Ascending aorta (tissue), 2 donors: Measurements from ENCODE around the gene LPGAT1. TPM values are rescaled to one million over a fixed set of nuclear protein-coding genes. Genes with fewer than 3 reads are reported as not detected.

Experiments used
- DNase-seq, 2 donors: peaks; one replicate each; pipeline ENCODE4 v3.0.0-alpha.2; 2019; ENCODE audit warnings: low spot score in 2 of 2
- H3K27ac ChIP-seq, 2 donors: fragments of 200-600 bp; sonication (generic); one replicate each; pipeline ENCODE4 v1.5.1; 2016 to 2017; ENCODE audit warnings: mild to moderate bottlenecking in 1 of 2
- H3K27me3 ChIP-seq: fragments of 200-600 bp; sonication (generic); one replicate; pipeline ENCODE4 v1.5.1; 2017
- H3K36me3 ChIP-seq, 2 donors: fragments of 200-600 bp; sonication (generic); one replicate each; pipeline ENCODE4 v1.5.1; 2016
- H3K4me1 ChIP-seq, 2 donors: fragments of 200-600 bp; sonication (generic); one replicate each; pipeline ENCODE4 v1.5.1; 2016 to 2017; ENCODE audit warnings: mild to moderate bottlenecking in 1 of 2
- H3K4me3 ChIP-seq, 2 donors: fragments of 200-600 bp; sonication (generic); one replicate each; pipeline ENCODE4 v1.5.1; 2016 to 2017; ENCODE audit warnings: mild to moderate bottlenecking in 1 of 2
- H3K9me3 ChIP-seq, 2 donors: fragments of 200-600 bp; sonication (generic); one replicate each; pipeline ENCODE4 v1.5.1; 2016
- intact Hi-C: fragments of 100-400 bp; cut with DNase I; formaldehyde crosslinking; loops from one replicate; pipeline ENCODE4 v1.15.1; 2023
- total RNA-seq: library from RNA; depleted of rRNA; stranded (reverse); fragments of >200 nt; gene quantifications from one replicate; pipeline ENCODE4 v1.1.0, GENCODE V29; 2016
- TF ChIP-seq, protein P1 (sequence below), 3 experiments: fragments of 200-600 bp in 2 of 3; fragments of 450-650 bp in 1 of 3; sonication (generic) in 2 of 3; IDR thresholded peaks; one replicate each; pipeline ENCODE4 v1.5.1; 2016 to 2019; ENCODE audit warnings: antibody characterized with exemption in 3 of 3, mild to moderate bottlenecking in 1 of 3, moderate library complexity in 1 of 3

The LPGAT1 gene
- total RNA-seq, 1 donor from 2014 or later = 17.1 TPM

DNA sequence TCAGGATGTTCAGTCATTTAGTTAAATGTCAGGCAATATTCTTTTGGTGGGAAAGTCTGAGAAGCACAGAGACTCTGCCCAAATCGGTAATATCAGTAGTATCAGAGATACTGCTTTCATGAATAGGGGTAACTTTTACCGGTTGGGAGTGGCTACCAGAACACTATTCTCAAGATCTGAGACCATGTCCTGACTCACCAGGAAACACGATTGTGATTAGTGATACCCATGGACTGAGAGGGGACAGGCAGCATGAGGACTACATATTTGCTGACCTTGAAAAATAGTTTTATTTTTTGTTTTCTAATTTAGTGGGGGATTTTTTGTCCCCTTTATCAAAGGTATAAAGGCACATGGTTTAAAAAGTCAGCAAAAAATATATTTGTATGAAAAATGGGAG, 79.1 kb downstream of the LPGAT1 start:
- TF ChIP-seq, protein P1, sequence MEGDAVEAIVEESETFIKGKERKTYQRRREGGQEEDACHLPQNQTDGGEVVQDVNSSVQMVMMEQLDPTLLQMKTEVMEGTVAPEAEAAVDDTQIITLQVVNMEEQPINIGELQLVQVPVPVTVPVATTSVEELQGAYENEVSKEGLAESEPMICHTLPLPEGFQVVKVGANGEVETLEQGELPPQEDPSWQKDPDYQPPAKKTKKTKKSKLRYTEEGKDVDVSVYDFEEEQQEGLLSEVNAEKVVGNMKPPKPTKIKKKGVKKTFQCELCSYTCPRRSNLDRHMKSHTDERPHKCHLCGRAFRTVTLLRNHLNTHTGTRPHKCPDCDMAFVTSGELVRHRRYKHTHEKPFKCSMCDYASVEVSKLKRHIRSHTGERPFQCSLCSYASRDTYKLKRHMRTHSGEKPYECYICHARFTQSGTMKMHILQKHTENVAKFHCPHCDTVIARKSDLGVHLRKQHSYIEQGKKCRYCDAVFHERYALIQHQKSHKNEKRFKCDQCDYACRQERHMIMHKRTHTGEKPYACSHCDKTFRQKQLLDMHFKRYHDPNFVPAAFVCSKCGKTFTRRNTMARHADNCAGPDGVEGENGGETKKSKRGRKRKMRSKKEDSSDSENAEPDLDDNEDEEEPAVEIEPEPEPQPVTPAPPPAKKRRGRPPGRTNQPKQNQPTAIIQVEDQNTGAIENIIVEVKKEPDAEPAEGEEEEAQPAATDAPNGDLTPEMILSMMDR (IDR thresholded peaks at IDR 0.05) = no peak
- peaks cover 28 to 34% of the 10 kb centered on the region in 2 donors for H3K36me3 ChIP-seq
- DNase-seq = no peak
- intact Hi-C loops = no loop called here
- H3K27ac ChIP-seq = no peak overlapping the region
- H3K27me3 ChIP-seq = no peaks in the 10 kb centered on the region
- H3K4me3 ChIP-seq = no peak overlapping the region
- H3K9me3 ChIP-seq = no peaks in the 10 kb centered on the region
- H3K4me1 ChIP-seq = no peaks in the 10 kb centered on the region

DNA sequence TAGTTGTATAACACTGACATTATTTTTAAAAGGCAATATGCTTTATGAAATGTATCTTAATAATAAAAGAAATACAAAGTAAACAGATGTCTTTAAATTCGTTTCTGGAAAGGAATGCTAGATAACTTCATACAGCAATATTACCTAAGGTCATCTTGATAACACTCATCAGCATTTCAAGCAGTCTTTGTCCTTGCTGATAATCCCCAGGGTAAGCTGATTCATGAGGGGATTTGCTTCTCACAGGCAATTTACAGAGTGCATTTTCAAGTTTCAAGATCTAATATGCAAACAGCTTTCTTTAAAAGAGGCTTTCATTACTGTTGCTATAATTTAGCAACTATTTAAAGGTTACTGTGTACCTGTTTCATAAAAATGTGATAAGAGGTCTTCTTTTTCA, 80.0 kb downstream of the LPGAT1 start:
- H3K4me1 ChIP-seq = no peaks in the 10 kb centered on the region
- TF ChIP-seq, protein P1 (IDR thresholded peaks at IDR 0.05) = no peak
- H3K36me3 ChIP-seq = peaks cover 28 to 34% of the 10 kb centered on the region in 2 donors
- no peaks in the 10 kb centered on the region for H3K27me3 ChIP-seq
- H3K27ac ChIP-seq = no peak overlapping the region
- H3K9me3 ChIP-seq = no peaks in the 10 kb centered on the region
- H3K4me3 ChIP-seq = no peak overlapping the region
- intact Hi-C loops = no loop called here
- DNase-seq = no peak

DNA sequence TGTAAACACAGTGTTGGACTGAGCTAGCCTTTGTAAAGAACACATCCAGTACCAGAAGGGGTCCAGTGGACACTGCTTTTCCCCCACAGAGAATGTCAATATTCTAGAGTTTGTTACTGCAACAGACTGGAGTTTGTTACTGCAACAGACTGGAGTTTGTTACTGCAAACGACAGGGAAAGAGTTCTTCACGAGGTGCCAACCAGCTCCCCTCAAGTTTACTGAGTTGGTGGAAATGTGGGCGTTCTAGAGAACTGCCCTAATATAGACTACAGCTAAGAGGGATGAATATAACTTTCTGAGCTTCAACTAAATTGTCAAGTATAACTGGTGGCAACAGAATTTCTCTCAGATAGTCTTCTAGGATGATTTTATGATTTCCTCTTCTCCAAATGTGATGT, 81.3 kb downstream of the LPGAT1 start:
- H3K36me3 ChIP-seq = peaks cover 28 to 34% of the 10 kb centered on the region in 2 donors
- TF ChIP-seq, protein P1 (IDR thresholded peaks at IDR 0.05) = no peak
- no peak for DNase-seq
- no peaks in the 10 kb centered on the region for H3K9me3 ChIP-seq
- no peak overlapping the region for H3K4me3 ChIP-seq
- no peak overlapping the region for H3K27ac ChIP-seq
- no peaks in the 10 kb centered on the region for H3K4me1 ChIP-seq
- intact Hi-C loops = no loop called here
- no peaks in the 10 kb centered on the region for H3K27me3 ChIP-seq

DNA sequence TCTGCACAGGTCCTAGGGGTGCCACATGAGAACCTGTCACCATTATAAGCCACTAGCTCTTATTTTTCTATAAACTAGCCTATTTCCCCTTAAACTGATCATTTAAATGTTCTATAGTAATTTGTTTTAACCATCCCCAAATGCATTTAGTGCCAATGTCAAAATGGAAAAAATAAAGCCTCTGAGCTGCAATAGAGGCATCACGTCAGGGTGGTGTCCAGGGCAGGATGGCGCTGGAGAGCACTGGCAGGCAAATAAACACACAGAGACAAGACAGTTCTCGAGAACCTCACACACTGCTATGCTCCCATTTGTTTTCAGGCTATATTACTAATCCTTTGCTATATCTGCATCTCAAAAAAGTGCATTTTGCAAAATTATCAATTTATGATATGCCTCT, 81.8 kb downstream of the LPGAT1 start:
- peaks cover 28 to 34% of the 10 kb centered on the region in 2 donors for H3K36me3 ChIP-seq
- H3K4me1 ChIP-seq = no peaks in the 10 kb centered on the region
- no peaks in the 10 kb centered on the region for H3K9me3 ChIP-seq
- H3K4me3 ChIP-seq = no peak overlapping the region
- intact Hi-C loops = no loop called here
- H3K27me3 ChIP-seq = no peaks in the 10 kb centered on the region
- TF ChIP-seq, protein P1 (IDR thresholded peaks at IDR 0.05) = no peak
- DNase-seq = no peak
- no peak overlapping the region for H3K27ac ChIP-seq

DNA sequence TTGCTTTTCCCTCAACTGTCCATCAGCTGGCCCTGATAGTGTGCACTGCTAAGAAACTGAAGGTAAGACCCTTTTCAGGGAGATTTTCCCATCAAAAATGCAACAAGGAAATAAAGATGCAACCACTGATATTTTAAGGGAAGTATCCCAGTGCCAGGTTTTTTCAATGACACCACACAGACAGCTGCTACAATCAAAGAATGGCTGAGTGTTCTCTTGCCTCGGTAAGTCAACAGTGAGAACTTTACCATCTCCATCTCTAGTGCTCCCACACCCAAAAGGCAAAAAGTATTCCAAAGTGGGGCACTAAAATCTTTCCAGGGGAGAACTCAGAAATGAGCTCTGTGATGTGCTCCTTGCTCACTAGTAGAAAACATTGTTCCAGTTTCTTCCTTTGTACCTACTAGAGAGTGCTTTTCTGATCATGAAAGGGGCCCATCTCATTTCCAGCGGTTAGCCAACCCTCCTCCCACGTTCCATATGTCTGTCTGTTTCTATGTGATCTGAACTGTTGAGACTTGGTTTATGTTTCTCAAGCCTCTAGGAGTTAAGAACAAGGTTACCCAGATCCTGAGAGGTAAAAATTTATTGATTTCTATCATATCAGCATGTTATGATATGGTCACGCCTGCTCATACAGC, 87.6 kb downstream of the LPGAT1 start:
- Histone ChIP-seq H3K36me3 (peaks cover 0 to 6% of the 10 kb centered on the region in 2 donors), H3K4me1 (no peaks in the 10 kb centered on the region), H3K9me3 (no peaks in the 10 kb centered on the region), H3K27me3 (no peaks in the 10 kb centered on the region), H3K27ac (no peak overlapping the region), H3K4me3 (no peak overlapping the region)
- intact Hi-C loops = no loop called here
- TF ChIP-seq, protein P1 (IDR thresholded peaks at IDR 0.05) = no peak
- no peak for DNase-seq

DNA sequence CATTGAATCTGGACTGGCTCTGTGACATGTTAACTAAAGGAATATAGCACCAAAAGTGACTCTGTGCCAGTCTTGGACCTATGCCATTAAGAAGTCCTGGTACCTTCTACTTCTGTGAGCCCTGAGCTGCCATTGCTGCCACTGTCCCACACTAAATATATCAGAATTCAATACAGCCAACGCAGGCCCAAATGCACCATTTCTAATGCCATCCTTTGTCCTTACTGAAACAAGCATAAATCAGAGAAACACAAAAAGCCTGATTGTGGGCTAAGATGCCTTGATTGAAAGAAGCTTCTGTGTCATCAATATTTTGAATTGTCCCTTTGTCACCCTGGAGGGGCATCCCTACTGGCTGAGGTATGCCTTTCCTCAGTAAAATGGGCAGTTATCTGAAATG, 88.3 kb downstream of the LPGAT1 start:
- Histone ChIP-seq H3K9me3 (no peaks in the 10 kb centered on the region), H3K4me1 (no peaks in the 10 kb centered on the region), H3K36me3 (peaks cover 0 to 2% of the 10 kb centered on the region in 2 donors), H3K27ac (no peak overlapping the region), H3K4me3 (no peak overlapping the region), H3K27me3 (no peaks in the 10 kb centered on the region)
- TF ChIP-seq, protein P1 (IDR thresholded peaks at IDR 0.05) = no peak
- intact Hi-C loops = no loop called here
- no peak for DNase-seq
